Transverse colon (tissue), 4 donors: ENCODE data around the gene NRXN2.

ENCODE experiments used
- CTCF ChIP-seq, 5 experiments: fragments of 200-600 bp in 3 of 5; fragments of 450-650 bp in 2 of 5; sonication (generic) in 3 of 5; IDR thresholded peaks; 1 replicate in 2 of 5; 2 replicates in 3 of 5; pipeline ENCODE4 v1.5.1; 2016 to 2017; ENCODE audit warnings: antibody characterized with exemption in 5 of 5, inconsistent platforms in 3 of 5, mild to moderate bottlenecking in 2 of 5, moderate library complexity in 1 of 5
- POLR2AphosphoS5 ChIP-seq, 3 donors: sonication (generic); formaldehyde crosslinking; IDR thresholded peaks; one replicate each; pipeline ENCODE4 v1.6.1; 2016; ENCODE audit warnings: antibody characterized with exemption in 3 of 3

DNA sequence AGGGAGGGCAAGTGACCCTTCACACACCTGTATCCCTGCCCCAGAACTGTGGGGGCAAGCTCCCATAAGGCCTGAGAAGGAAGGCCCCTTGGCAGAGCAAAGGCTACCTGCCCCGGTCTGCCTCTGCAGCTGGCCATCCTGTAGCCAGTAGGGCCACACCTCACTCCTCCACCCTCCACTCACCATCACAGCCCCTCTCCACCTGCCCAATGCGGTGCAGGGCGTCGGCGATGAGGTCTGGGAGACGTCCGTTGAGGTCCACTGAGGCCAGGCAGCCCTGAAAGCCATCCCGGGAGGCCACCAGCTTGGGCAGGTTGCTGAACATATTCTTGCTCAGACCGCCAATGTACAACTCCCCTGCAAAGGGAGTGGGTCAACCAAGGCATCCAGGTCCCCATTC is 74.4 kb downstream of the NRXN2 start:
- no peak for TF ChIP-seq POLR2AphosphoS5 (IDR thresholded peaks at IDR 0.05)
- no peak for TF ChIP-seq CTCF (IDR thresholded peaks at IDR 0.05)
